ENCODE data around the gene NCOA1. TPM values are rescaled to one million over a fixed set of nuclear protein-coding genes. Genes with fewer than 3 reads are reported as not detected.

NCOA1 gene
- total and polyA plus RNA-seq, 2 donors (not counting 3 experiments of a cell fraction or from before 2014, with no cell fraction given) = 11.4 to 14.1 TPM

DNA sequence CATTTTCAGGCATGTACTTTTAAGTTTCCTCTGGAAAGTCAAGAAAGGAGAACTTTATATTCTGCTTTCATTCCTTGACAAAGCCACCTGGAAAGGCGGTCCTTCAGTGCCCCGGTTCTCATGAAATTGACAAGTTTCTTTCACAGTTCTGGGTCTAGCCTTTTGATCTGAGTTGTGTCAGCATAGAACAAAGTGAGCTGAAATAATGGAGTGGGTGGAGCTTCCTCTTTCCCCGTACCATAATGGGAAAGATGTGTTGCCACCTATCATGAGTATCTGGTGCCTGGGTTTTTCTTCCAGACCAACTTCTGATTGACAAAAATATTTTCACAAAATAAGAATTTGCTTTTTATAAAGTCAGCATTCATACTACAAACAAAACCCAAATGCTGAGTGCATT is 252.9 kb downstream of the NCOA1 start:
- Histone ChIP-seq H3K36me3 (ENCODE audit: control insufficient read depth in 2 of 2, extremely low read depth in 1 of 2, insufficient read depth in 2 of 2, low read length in 2 of 2) (peaks cover 0 to 6% of the 10 kb centered on the region in 2 experiments), H3K27me3 (ENCODE audit: control insufficient read depth in 2 of 2, insufficient read depth in 2 of 2, low read length in 2 of 2) (no peaks in the 10 kb centered on the region), H3K9ac (replicated peaks; ENCODE audit: extremely low read depth, insufficient read depth, low read length) (no peak overlapping the region), H2AFZ (ENCODE audit: low read depth, low read length) (no peak overlapping the region), H4K20me1 (replicated peaks; ENCODE audit: control insufficient read depth, extremely low read depth, insufficient read depth, low read length) (no peaks in the 10 kb centered on the region), H3K4me2 (ENCODE audit: insufficient read depth, low read length) (no peak overlapping the region), H3K9me3 (replicated peaks; ENCODE audit: control insufficient read depth, insufficient read depth, low read length) (no peaks in the 10 kb centered on the region), H3K79me2 (ENCODE audit: control insufficient read depth, insufficient read depth, low read length) (no peaks in the 10 kb centered on the region), H3K4me3 (replicated peaks in 1 of 3; ENCODE audit: insufficient read depth in 1 of 3, low read depth in 1 of 3, low read length in 3 of 3) (no peak overlapping the region), H3K4me1 (ENCODE audit: control insufficient read depth, extremely low read depth, insufficient read depth, low read length) (no peaks in the 10 kb centered on the region), H3K9me1 (replicated peaks; ENCODE audit: control insufficient read depth, extremely low read depth, insufficient read depth, low read length) (no peaks in the 10 kb centered on the region), H3K27ac (ENCODE audit: insufficient read depth, low read depth, low read length) (no peak overlapping the region)
- intact Hi-C loops (cut with micrococcal nuclease) = no loop called here
- CTCF ChIA-PET = no interaction called here
- no TSS peak for BruUV-seq (replicated peaks)
- POLR2A ChIA-PET = no interaction called here
- no peak for FAIRE-seq
- no peak for TF ChIP-seq GATA2 (IDR thresholded peaks at IDR 0.05; ENCODE audit: insufficient read depth, insufficient read length, low read depth, low read length)
- TF ChIP-seq, protein P1, sequence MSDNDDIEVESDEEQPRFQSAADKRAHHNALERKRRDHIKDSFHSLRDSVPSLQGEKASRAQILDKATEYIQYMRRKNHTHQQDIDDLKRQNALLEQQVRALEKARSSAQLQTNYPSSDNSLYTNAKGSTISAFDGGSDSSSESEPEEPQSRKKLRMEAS (IDR thresholded peaks at IDR 0.05; ENCODE audit: insufficient read depth, insufficient read length) = no peak
- no peak for TF ChIP-seq MYC (IDR thresholded peaks at IDR 0.05; ENCODE audit: low read depth, low read length)
- TF ChIP-seq, protein P2, sequence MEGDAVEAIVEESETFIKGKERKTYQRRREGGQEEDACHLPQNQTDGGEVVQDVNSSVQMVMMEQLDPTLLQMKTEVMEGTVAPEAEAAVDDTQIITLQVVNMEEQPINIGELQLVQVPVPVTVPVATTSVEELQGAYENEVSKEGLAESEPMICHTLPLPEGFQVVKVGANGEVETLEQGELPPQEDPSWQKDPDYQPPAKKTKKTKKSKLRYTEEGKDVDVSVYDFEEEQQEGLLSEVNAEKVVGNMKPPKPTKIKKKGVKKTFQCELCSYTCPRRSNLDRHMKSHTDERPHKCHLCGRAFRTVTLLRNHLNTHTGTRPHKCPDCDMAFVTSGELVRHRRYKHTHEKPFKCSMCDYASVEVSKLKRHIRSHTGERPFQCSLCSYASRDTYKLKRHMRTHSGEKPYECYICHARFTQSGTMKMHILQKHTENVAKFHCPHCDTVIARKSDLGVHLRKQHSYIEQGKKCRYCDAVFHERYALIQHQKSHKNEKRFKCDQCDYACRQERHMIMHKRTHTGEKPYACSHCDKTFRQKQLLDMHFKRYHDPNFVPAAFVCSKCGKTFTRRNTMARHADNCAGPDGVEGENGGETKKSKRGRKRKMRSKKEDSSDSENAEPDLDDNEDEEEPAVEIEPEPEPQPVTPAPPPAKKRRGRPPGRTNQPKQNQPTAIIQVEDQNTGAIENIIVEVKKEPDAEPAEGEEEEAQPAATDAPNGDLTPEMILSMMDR (IDR thresholded peaks at IDR 0.05; ENCODE audit: extremely low read depth in 1 of 2, insufficient read depth in 1 of 2, low read depth in 1 of 2, low read length in 2 of 2) = no peak
- no peak for TF ChIP-seq EZH2 (IDR thresholded peaks at IDR 0.05; ENCODE audit: borderline replicate concordance, low read depth, low read length, severe bottlenecking)
- no peak for TF ChIP-seq FOS (IDR thresholded peaks at IDR 0.05; ENCODE audit: borderline replicate concordance, insufficient read depth, low read length)
- no peak for TF ChIP-seq POLR2A (IDR thresholded peaks at IDR 0.05; ENCODE audit: low read depth, low read length)
- no peak for TF ChIP-seq JUN (IDR thresholded peaks at IDR 0.05; ENCODE audit: borderline replicate concordance, insufficient read depth, insufficient read length, low read depth)
- no peak for TF ChIP-seq POLR2AphosphoS5 (IDR thresholded peaks at IDR 0.05; ENCODE audit: insufficient read depth, low read depth, low read length)
- peak; percentile 7 for DNase-seq (ENCODE audit: low read depth, low spot score)
- dilution Hi-C loops (cut with MboI; ENCODE audit: extremely low pct_ligation_motif_present, low sequenced_read_pairs) = no loop called here

Measured in endothelial cell of umbilical vein (primary cell).